Measurements from ENCODE around the gene BRI3.

The BRI3 gene

DNA sequence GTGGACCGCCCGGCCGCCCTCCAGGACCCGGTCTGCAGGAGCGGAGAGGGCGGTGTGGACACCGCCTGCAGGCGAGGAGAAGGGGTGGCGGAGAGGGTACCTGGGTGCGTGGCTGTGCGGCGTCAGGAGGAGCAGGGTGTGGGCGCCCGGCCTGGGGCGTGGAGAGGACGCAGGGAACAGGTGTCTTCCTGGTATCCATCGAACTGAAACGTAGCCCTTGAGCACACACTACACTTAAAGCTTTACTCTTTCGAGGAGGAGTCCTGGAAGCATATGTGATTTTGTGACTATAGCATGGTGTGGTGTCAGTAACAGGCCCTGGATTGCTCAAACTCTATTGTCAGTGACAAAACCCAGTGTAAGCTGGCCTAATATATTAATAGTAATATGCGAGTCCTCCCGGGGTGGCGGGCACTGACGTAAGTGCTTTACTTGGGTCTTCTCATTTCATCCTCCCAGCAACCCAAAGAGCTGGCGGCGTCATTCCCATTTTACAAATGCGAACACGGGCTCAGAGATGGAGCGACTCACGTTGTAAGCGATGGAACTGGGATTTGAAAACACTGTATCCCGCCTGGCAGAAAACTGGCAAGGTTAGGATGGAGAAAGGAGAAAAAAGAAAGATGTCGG lies 28.9 kb upstream of the BRI3 start:
- DNase-seq (ENCODE audit: low read depth in 4 of 4, low spot score in 1 of 4), result no peak

DNA sequence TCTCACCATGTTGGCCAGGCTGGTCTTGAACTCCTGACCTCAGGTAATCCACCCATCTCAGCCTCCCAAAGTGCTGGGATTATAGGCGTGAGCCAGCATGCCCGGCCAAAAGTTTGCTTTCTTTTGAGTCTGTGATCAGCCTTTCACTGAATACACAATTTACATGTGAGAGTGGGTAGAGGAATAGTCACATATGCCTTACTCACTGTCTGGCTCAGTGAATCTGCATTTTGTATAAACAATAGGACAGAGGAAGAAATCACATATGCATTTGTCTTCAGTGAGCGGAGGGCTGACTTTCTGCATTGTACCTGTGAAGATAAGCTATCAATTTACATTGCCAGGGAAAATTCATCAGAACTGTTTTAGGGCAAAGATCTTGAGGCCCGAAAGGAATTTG lies 27.0 kb upstream of the BRI3 start:
- DNase-seq (ENCODE audit: low read depth in 4 of 4, low spot score in 1 of 4), result no peak

DNA sequence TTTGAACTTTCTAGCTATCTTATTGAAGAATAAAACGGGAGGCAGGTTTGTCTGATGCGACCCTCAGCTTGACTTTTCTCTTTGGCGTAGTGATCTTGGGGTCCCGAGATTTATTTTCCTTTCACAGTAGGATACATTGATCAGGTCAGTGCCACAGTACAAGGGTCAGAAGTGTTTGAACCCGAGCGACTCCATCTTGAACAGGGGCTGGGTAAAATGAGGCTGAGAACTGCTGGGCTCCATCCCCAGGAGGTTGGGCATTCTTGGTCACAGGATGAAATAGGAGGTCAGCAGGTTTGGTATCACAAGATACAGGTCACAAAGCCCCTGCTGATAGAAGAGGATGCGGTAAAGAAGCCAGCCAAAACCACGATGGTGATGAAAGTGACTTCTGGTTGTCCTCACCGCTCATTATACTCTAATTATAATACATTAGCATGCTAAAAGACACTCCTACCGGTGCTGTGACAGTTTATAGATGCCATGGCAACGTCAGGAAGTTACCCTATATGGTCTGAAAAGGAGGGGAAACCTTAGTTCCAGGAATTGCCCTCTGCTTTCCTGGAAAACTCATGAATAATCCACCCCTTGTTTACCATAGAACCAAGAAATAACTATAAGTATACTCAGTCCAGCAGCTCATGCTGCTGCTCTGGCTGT lies 26.4 kb upstream of the BRI3 start:
- no peak for DNase-seq (ENCODE audit: low read depth in 4 of 4, low spot score in 1 of 4)

DNA sequence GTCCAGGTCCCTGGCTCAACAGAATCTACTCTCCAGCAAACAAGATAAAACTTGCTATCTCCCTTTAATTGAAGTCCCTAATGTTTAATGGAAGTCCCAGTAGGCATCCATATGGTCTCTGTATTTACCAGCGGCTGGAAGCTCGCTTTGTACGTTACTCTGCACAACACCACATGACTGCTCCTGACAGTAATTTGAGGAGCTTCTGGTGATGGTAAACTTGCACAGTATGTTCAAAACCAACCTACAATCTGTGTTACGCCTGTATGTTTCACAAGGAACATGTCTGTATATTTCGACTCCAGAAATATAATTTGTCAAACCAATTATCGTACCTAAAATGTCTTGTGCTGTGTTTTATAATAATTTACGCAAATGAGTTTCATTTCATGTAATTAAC lies 25.1 kb upstream of the BRI3 start:
- DNase-seq (ENCODE audit: low read depth in 4 of 4, low spot score in 1 of 4), result no peak

DNA sequence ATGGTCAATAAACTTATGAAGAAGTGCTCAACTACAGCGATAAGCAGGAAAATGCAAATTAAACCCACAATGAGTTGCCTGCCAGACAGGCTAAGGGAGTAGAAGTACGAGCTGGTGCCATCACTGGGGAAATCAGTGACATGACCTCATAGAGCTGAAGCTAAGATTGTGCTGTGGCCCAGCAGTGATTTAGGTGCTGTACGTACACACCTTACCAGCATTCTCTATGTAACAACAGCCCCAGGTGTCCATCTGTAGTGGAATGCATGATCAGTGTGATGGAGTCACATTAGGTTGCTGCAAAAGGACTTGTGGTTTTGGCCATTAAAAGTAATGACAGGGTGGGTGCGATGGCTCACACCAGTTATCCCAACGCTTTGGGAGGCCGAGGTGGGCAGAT lies 23.8 kb upstream of the BRI3 start:
- no peak for DNase-seq (ENCODE audit: low read depth in 4 of 4, low spot score in 1 of 4)

DNA sequence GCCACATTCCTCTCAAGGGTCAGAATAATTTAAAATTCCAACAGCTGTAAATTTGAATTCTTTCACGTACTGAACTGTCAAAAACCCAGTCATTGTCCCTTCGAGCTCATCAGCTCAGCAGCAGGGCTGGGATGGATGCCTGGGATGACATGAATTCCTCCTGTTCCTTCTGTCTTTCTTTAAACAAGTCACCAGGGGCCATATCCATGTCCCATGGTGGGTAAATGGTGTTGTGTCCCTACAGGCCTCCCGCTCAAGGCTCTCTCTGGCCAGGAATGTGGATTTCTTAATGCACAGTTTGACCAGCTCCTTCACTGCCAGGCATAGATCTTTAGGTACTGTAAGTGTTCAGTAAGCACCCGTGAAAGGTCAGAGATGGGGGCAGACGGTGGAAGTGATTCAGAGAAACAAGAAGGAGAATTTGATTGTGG lies 15.6 kb upstream of the BRI3 start:
- no peak for DNase-seq (ENCODE audit: low read depth in 4 of 4, low spot score in 1 of 4)

DNA sequence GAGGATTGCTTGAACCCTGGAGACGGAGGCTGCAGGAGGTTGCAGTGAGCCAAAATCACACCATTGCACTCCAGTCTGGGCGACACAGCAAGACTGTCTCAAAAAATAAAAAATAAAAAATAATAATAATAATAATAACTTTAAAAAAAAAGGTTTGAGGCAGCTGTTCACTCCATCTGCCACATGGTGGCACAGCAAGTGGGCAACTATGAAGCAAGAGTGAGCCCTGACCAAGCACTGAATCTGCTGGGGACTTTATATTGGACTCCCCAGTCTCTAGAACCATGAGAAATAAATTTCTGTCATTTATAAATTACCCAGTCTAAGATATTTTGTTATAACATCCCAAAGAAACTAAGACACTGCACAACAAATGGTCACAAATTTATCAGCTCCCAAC lies 14.6 kb upstream of the BRI3 start:
- DNase-seq (ENCODE audit: low read depth in 4 of 4, low spot score in 1 of 4), result no peak

DNA sequence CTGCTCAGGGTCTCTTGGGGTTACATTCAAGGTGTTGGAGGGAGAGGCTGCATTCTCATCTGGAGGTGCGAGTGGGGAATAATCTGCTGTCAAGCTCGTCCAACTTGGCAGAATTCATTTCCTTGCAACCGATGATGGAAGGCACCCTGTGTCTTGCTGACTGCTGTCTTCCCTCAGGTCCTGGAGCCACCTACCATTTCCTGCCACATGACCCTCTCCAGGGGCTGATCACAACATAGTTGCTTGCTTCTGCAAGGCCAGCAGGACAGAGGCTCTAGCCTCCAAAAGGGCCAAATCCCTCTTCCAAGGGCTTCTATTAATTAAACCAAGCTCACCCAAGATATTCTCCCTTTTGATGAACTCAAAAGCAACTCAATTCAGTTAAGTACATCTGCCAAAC lies 14.2 kb upstream of the BRI3 start:
- DNase-seq (ENCODE audit: low read depth in 4 of 4, low spot score in 1 of 4), result no peak

DNA sequence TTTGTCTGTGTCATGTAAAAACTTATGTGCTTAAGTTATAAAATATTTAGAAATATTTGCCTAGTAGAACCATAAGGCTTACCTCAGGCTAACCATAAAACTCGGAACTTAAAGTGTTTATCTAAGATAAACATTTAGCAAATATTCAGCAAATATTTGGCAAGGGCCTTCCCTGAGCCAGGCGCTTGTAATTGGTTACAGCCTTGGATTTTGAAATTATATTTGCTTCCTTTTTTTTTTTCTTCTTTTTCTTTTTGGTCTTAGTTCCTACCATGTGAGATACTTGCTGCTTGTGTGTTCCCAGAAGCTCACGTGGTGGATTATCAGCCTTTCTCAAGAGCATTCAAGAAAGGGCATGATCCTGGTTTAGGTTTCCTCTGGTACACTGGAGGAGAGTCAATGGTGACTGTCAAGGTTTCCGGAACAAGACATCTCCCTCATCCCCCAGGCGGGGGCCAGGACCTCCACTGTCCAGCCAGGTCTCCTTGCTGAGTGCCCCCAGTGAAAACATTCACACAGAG lies 5.2 kb upstream of the BRI3 start:
- DNase-seq (ENCODE audit: low read depth in 4 of 4, low spot score in 1 of 4), result no peak

DNA sequence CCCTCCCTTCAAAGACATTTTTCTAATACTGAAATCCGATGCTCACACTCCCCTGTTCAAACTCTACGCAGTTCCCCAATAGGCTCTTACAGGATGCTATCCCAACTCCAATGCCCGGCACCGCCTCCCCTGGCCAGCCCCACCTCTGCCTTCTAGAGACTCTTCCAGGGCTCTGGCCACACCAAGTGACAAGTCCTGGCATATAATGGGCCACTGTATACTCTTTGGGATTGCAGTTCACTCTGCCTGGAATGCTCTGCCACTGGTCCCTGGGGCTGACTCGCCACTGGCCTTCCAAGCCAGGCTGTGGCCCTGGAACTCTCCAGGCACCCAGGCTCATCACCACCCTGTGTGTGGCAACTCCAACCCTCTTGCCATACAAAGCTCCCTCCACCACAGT lies 3.1 kb upstream of the BRI3 start:
- DNase-seq (ENCODE audit: low read depth in 4 of 4, low spot score in 1 of 4), result no peak

DNA sequence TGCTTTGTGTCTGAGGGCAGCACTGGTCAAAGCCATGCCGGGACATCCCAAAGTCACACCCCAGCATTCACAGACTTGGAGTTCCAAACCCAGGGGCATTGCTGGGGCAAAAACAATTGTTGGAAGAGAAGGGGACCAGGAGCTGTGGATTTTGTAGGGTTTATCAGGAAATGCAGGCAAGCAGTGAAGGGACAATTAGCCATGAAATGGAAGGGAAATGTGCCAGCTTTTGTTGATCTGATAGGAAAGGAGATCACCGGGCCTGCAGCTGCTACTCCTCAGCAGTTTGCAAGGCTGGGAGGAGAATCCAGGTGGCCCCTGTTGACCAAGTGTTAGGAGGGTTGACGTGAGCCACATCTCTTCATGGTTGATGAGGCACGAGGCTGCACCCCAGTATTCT lies 2.5 kb upstream of the BRI3 start:
- no peak for DNase-seq (ENCODE audit: low read depth in 4 of 4, low spot score in 1 of 4)

DNA sequence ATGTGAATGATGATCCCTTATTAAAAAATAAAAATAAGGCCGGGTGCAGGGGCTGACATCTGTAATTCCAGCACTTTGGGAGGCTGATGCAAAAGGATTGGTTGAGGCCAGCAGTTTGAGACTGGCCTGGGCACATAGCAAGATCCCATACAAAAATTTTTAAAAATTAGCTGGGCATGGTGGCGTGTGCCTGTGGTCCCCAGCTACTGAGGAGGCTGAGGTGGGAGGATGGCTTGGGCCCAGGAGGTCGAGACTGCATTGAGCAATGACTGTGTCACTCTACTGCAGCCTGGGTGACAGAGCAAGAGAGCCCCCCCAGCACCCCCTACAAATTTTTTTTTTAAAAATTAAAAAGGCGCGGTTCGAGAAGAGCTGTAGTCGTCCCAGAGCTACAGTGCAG lies 1.2 kb upstream of the BRI3 start:
- no peak for DNase-seq (ENCODE audit: low read depth in 4 of 4, low spot score in 1 of 4)

DNA sequence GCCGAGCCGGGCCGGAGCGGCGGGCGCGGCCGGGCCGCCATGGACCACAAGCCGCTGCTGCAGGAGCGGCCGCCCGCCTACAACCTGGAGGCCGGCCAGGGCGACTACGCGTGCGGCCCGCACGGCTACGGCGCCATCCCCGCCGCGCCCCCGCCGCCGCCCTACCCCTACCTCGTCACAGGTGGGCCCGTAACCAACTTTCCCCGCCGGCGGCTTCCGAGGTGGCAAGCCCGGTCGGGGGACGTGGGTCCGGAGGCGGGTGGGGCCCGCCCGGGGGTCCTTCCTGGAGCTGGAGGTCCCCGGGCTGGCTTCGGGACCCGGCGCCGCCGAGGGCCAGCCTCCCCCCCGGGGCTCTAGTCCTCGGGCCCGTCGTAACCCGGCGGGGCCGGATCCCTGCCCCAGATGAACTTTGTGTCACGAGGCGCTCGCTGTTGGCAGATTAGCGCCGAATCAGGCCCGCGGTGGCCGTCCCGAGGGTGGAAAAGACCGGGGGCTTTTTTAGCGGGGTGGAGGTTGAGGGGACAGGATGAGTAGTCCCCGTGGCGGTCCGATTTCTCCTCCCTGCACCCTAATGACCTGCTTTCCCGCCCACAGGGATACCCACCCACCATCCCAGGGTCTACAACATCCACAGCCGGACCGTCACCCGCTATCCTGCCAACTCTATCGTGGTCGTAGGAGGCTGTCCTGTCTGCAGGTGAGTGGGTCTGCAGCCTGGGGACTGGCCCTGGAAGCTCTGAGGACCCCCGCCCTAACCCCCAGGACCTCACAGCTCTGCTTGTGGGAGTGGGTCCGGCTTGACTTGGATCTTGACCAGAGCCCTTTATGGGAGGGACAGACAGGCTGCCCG lies 496 bp downstream of the BRI3 start:
- peak in 1 of 4 experiments; percentile 15 for DNase-seq (ENCODE audit: low read depth in 4 of 4, low spot score in 1 of 4)

DNA sequence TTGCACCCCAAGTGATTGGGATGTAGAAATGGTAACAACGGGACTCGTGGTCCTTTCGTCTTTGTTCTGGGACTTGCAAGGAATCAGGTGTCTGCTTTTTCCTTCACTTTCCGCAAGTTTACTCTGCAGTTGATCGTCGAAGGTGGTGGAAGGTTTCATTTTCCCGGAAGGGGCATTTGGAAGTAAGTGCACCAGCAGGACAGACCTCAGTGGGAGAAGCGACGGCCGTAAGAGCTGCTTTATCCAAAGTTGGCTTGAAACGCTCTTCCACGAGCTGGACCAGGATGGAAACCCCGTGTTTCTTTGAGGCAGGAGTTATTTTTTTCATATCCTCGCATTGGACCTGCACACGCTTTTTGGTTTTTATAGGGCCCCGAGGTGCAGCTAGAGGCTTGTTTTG lies 1.2 kb downstream of the BRI3 start:
- no peak for DNase-seq (ENCODE audit: low read depth in 4 of 4, low spot score in 1 of 4)

DNA sequence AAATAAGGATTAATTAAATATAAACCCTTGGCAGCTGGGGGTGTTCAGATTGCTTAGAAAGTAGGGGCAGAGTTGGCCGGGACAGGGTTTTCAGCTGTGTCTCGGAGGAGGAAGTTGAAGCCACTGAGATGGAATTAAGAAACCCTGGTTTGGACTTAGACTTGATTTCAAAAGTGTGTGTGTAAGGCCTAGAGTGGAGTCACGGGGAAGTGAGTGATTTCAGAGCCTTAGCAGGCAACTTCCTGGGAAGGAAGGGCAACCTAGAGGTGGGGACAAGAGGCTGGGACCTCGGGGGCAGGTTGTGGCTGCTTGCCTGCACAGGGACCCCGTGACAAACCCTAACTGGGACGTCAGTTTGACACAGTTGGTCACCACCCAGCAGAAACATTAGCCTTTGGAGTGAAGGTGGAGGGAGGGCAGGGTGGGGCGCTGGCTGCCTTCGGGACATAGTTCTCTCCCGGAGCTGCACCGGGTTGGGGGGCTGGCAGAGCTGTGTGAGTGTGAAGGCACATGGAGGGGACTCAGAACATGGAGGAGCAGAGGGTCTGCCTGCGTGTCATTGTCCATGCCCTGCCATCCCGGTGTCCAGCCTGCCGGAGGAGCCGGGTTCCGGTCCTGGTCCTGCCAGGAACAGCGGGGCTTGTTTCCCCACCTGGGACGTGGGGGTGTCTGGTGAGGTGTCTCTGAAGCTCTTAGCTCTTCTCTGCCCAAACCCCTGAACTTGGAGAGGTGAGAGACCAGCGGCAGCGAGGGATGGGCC lies 1.8 kb downstream of the BRI3 start:
- DNase-seq (ENCODE audit: low read depth in 4 of 4, low spot score in 1 of 4), result no peak

DNA sequence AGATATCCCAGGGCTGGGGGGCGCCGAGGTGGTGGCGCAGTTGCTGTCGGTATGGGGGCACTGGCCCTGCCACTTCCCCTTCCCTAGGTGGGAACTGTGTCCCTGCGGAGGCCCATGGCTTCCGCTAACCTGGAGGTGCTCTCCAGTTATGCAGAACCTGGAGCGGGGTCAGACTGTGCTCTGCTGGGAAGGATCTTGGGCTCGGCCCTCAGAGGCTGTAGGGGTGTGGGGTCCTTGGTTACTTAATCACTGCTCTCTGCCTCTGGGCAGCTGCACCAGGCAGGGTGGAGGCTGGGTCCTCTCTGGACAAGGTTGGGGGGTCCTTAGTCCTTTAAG lies 2.4 kb downstream of the BRI3 start:
- no peak for DNase-seq (ENCODE audit: low read depth in 4 of 4, low spot score in 1 of 4)

DNA sequence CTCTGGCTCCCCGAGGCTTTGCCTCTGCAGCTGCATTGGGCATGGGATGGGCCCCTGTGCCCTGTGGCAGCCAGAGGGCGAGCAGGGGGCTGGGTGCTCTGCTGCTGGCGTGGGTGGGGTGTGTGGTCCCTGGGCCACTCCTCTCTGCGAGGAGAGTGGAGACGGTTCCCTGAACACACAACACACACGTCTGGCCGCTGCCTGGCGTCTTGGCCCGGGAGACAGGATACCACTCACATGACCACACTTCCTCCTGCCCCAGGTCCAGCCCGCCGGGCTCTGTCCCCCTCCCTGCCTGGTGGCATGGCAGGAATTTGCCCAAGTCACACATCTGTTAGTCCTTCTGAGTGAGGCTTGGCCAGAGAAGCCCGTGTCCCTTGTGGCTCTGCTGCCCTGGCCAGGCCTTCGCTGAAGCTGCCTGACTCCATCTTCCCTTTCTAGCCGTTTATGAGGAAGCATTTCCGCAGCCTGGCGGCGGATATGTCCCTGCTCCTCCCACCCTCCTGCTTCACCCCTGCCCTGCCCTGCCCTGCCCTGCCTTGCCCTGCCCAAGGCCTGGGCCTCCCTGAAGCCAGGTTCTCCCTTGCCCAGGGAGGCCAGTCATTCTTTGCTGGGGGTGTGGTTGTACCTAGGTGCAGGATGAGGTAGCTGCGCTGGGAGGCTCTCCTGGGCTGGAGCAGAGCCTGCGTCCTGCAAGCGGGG lies 3.0 kb downstream of the BRI3 start:
- DNase-seq (ENCODE audit: low read depth in 4 of 4, low spot score in 1 of 4), result no peak

DNA sequence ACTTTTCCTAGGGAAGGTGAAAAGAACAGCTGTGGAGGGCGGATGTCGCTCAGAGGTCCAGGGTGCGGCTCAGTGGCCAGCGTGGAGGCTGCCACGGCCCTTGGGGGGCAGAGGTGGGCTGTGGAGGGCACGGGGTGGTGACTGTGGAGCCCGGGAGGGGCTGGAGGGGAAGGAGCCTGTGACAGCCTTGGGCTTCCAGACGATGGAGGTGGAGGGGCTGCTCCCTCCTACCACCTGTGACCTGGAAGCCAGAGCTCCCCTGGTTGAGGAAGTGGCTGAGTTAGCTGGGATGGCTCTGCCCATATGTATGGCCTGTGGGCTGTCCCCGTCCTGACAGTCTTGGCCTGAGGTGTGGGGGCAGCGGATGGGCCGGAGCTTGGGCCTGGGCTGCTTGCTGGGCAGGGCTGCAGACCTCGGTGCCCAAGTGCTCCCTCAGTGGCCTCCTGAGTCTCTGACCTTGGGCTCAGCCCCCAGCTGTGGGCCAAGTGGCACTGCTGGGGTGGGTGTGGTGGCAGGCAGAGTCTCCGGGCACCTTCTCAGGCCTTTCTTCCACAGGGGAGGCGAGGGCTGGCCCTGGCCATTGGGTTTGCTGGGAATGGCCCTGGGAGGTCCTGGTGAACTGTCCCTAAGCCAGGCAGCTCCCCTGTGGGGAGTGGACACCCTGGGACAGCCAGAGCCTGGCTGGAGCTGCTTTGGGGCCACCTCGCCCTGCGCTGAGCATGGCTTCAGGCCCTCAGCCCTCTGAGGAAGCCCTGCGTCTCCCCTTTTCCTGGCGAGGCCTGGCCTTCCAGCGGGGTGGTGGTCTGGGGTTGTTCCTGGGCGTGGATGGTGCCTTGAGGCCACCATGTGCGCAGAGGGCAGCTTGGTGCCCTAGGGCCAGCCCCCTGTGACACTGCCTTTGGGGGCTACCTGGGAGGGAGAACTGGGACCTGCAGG lies 3.9 kb downstream of the BRI3 start:
- DNase-seq (ENCODE audit: low read depth in 4 of 4, low spot score in 1 of 4), result no peak

DNA sequence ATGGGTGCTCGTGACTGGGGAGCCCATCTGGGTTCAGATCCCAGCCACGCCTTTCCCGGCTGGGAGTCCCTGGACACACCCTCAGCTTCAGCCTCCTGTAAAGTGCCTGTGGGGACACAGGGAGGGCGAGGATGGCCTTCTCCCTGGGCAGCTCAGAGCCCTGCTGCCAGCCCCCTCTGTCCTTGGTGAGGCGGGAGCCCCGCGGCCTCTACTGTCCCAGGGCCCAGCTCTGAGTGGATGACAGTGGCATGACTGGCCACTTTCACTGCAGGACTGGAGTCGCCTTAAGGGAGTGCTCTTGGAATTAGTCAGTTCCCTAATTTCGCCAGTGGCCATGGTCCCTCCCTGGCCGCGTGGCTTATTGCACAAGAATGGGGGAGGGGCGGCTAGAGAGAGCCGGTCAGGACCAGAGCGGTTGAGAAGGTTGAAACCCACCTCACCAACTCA lies 4.6 kb downstream of the BRI3 start:
- DNase-seq (ENCODE audit: low read depth in 4 of 4, low spot score in 1 of 4), result no peak
